Endothelial cell of umbilical vein (primary cell): Measurements from ENCODE around the gene MED14. TPM values are rescaled to one million over a fixed set of nuclear protein-coding genes. Genes with fewer than 3 reads are reported as not detected.
A peak's percentile ranks its signal among the peaks of the same experiment; 100 is the strongest.

Experiments used
- BruUV-seq: library from RNA; stranded (reverse); fragments of 400-500 nt; replicated peaks from 2 replicates; lab custom pipeline; 2021; lab: Mats Ljungman, UMichigan
- CTCF ChIA-PET: fragments of 300-600, 350-600 bp; sonication (Branson Sonifier 250); formaldehyde crosslinking; loops from one replicate; lab custom pipeline; 2021; ENCODE audit warnings: antibody characterized with exemption, inconsistent platforms; lab: Charles Lee
- POLR2A ChIA-PET: fragments of 300-600, 350-600 bp; sonication (Branson Sonifier 250); formaldehyde crosslinking; loops from one replicate; lab custom pipeline; 2021; ENCODE audit warnings: antibody characterized with exemption, inconsistent platforms; lab: Charles Lee
- DNase-seq: peaks from one replicate; pipeline ENCODE4 v3.0.0-alpha.2; 2011; ENCODE audit warnings: low read depth, low spot score
- FAIRE-seq: peaks from 2 replicates; lab custom pipeline; 2011; peaks lifted over from hg19 to GRCh38; lab: Jason Lieb, UNC
- H2AFZ ChIP-seq: 2 replicates; pipeline ENCODE4 v1.6.0; 2012; ENCODE audit warnings: low read depth, low read length, control low read depth, inconsistent platforms
- H3K27ac ChIP-seq: 2 replicates; pipeline ENCODE4 v1.5.1; 2011; ENCODE audit warnings: low read depth, mild to moderate bottlenecking, control low read depth, low read length, moderate library complexity; ENCODE audit not compliant: insufficient read depth
- H3K27me3 ChIP-seq, 2 experiments: 2 replicates each; pipeline versions ENCODE4 v1.6.0 to v1.6.1; 2011; ENCODE audit warnings: low read length in 2 of 2, mixed read lengths in 1 of 2; ENCODE audit not compliant: control insufficient read depth in 2 of 2, insufficient read depth in 2 of 2
- H3K36me3 ChIP-seq, 2 experiments: 2 replicates in 1 of 2; 3 replicates in 1 of 2; pipeline ENCODE4 v1.5.1; 2011; ENCODE audit warnings: low read length in 2 of 2, mild to moderate bottlenecking in 1 of 2, moderate library complexity in 1 of 2; ENCODE audit not compliant: control insufficient read depth in 2 of 2, insufficient read depth in 2 of 2; ENCODE audit errors: extremely low read depth in 1 of 2
- H3K4me1 ChIP-seq: 3 replicates; pipeline ENCODE4 v1.5.1; 2011; ENCODE audit warnings: mild to moderate bottlenecking, low read length; ENCODE audit not compliant: control insufficient read depth, insufficient read depth; ENCODE audit errors: extremely low read depth
- H3K4me2 ChIP-seq: 2 replicates; pipeline ENCODE4 v1.6.1; 2011; ENCODE audit warnings: low read length, control low read depth, mixed read lengths; ENCODE audit not compliant: insufficient read depth
- H3K4me3 ChIP-seq, 3 experiments: fragments of 200-600 bp in 1 of 3; sonication (generic), shearing (Covaris generic) in 1 of 3; replicated peaks in 1 of 3; 2 replicates each; pipeline ENCODE4 v1.5.1; 2011 to 2016; ENCODE audit warnings: control low read depth in 3 of 3, low read length in 3 of 3, mild to moderate bottlenecking in 2 of 3, inconsistent platforms in 1 of 3, low read depth in 1 of 3, moderate library complexity in 1 of 3; ENCODE audit not compliant: insufficient read depth in 1 of 3
- H3K79me2 ChIP-seq: 2 replicates; pipeline ENCODE4 v1.6.0; 2012; ENCODE audit warnings: low read length, inconsistent platforms; ENCODE audit not compliant: control insufficient read depth, insufficient read depth
- H3K9ac ChIP-seq: replicated peaks from 2 replicates; pipeline ENCODE3; 2011; ENCODE audit warnings: low read length, control low read depth; ENCODE audit not compliant: insufficient read depth; ENCODE audit errors: extremely low read depth
- H3K9me1 ChIP-seq: replicated peaks from 3 replicates; pipeline ENCODE4 v1.6.0; 2011; ENCODE audit warnings: mild to moderate bottlenecking, low read length; ENCODE audit not compliant: control insufficient read depth, insufficient read depth; ENCODE audit errors: extremely low read depth
- H3K9me3 ChIP-seq: replicated peaks from 2 replicates; pipeline ENCODE4 v1.5.1; 2012; ENCODE audit warnings: low read length, inconsistent platforms; ENCODE audit not compliant: control insufficient read depth, insufficient read depth
- H4K20me1 ChIP-seq: replicated peaks from 2 replicates; pipeline ENCODE3; 2011; ENCODE audit warnings: mild to moderate bottlenecking, low read length; ENCODE audit not compliant: control insufficient read depth, insufficient read depth; ENCODE audit errors: extremely low read depth
- CTCF ChIP-seq, 2 donors: IDR thresholded peaks; 1 replicate in 1 of 2; 2 replicates in 1 of 2; pipeline ENCODE4 v1.5.1; 2011; ENCODE audit warnings: low read length in 2 of 2, mild to moderate bottlenecking in 2 of 2, moderate library complexity in 2 of 2, control low read depth in 1 of 2, inconsistent platforms in 1 of 2, low read depth in 1 of 2; ENCODE audit not compliant: insufficient read depth in 1 of 2; ENCODE audit errors: extremely low read depth in 1 of 2
- EZH2 ChIP-seq: IDR thresholded peaks from 2 replicates; pipeline ENCODE4 v1.6.1; 2012; ENCODE audit warnings: borderline replicate concordance, low read depth, mild to moderate bottlenecking, moderate library complexity, low read length, inconsistent platforms; ENCODE audit not compliant: severe bottlenecking
- FOS ChIP-seq: IDR thresholded peaks from 2 replicates; pipeline ENCODE4 v1.6.1; 2011; ENCODE audit warnings: mild to moderate bottlenecking, low read length, moderate library complexity, borderline replicate concordance; ENCODE audit not compliant: insufficient read depth
- GATA2 ChIP-seq: IDR thresholded peaks from 2 replicates; pipeline ENCODE4 v1.7.0; 2011; ENCODE audit warnings: low read depth, mild to moderate bottlenecking, moderate library complexity, mixed read lengths, low read length; ENCODE audit not compliant: insufficient read length, insufficient read depth
- JUN ChIP-seq: IDR thresholded peaks from 2 replicates; pipeline ENCODE4 v1.6.1; 2011; ENCODE audit warnings: borderline replicate concordance, low read depth; ENCODE audit not compliant: insufficient read length, insufficient read depth
- MAX ChIP-seq: IDR thresholded peaks from 2 replicates; pipeline ENCODE4 v1.6.1; 2011; ENCODE audit not compliant: insufficient read depth, insufficient read length
- MYC ChIP-seq: IDR thresholded peaks from one replicate; pipeline ENCODE4 v1.6.1; 2011; ENCODE audit warnings: mild to moderate bottlenecking, low read depth, low read length
- POLR2A ChIP-seq: IDR thresholded peaks from 2 replicates; pipeline ENCODE4 v1.6.1; 2012; ENCODE audit warnings: low read depth, mild to moderate bottlenecking, control low read depth, low read length
- POLR2AphosphoS5 ChIP-seq: IDR thresholded peaks from 2 replicates; pipeline ENCODE4 v1.6.1; 2012; ENCODE audit warnings: low read depth, mild to moderate bottlenecking, control low read depth, low read length, moderate library complexity; ENCODE audit not compliant: insufficient read depth
- dilution Hi-C: fragments of 300-500 bp; cut with MboI; formaldehyde crosslinking; loops from one replicate; pipeline ENCODE4 v1.15.0; 2019; ENCODE audit warnings: low sequenced_read_pairs; ENCODE audit not compliant: extremely low pct_ligation_motif_present
- intact Hi-C: fragments of 100-400 bp; cut with micrococcal nuclease; formaldehyde crosslinking; loops from one replicate; pipeline ENCODE4 v1.10.0; 2022
- polyA plus RNA-seq, 4 experiments: library from polyadenylated mRNA; depleted of rRNA in 3 of 4; stranded (reverse) in 3 of 4; unstranded in 1 of 4; fragments of >200 nt; gene quantifications; 2 replicates each; pipeline versions ENCODE4 v1.2.1 to v1.2.3, GENCODE V29; 2011 to 2012; ENCODE audit warnings: missing spikeins in 1 of 4
- total RNA-seq: library from RNA; stranded (reverse); gene quantifications from 2 replicates; pipeline ENCODE4 v1.2.3, GENCODE V29; 2021

Gene MED14
- total and polyA plus RNA-seq, 2 donors (not counting 3 experiments of a cell fraction or from before 2014, with no cell fraction given): 25.6 to 55.8 TPM

- Histone ChIP-seq H4K20me1 (no peaks in the 10 kb centered on the region), H3K4me1 (no peaks in the 10 kb centered on the region), H3K9me3 (no peaks in the 10 kb centered on the region), H3K36me3 (peaks cover 0 to 4% of the 10 kb centered on the region in 2 experiments), H3K27ac (no peak overlapping the region), H3K9ac (no peak overlapping the region), H3K27me3 (no peaks in the 10 kb centered on the region), H3K9me1 (no peaks in the 10 kb centered on the region), H3K4me3 (no peak overlapping the region), H2AFZ (no peak overlapping the region), H3K79me2 (no peaks in the 10 kb centered on the region), H3K4me2 (no peak overlapping the region)
- BruUV-seq: no TSS peak
- no peak for FAIRE-seq
- dilution Hi-C loops: no loop called here
- ChIA-PET CTCF (no interaction called here), POLR2A (no interaction called here)
- intact Hi-C loops: no loop called here
- no peak for DNase-seq
- no peak for TF ChIP-seq MYC
- TF ChIP-seq POLR2AphosphoS5: no peak
- no peak for TF ChIP-seq CTCF (IDR thresholded peaks at IDR 0.05; ENCODE audit: extremely low read depth in 1 of 2, insufficient read depth in 1 of 2, low read depth in 1 of 2, low read length in 2 of 2)
Measured at GRCh38 chrX:40694802-40695201, 40.5 kb downstream of the MED14 start.

GRCh38 chrX:40688929-40689328 is 46.4 kb downstream of the MED14 start:
- H3K9ac ChIP-seq: no peak overlapping the region
- intact Hi-C loops: no loop called here
- no TSS peak for BruUV-seq
- dilution Hi-C loops: no loop called here
- H3K9me3 ChIP-seq: no peaks in the 10 kb centered on the region
- DNase-seq (no peak), FAIRE-seq (peak; percentile 67)
- ChIA-PET POLR2A (no interaction called here), CTCF (interaction anchor here (1.0 kb wide), 1 partner anchor 105 kb away, joined by 3 read pairs; no protein-coding TSS in a partner anchor)
- H3K4me3 ChIP-seq: no peak overlapping the region
- H3K9me1 ChIP-seq: no peaks in the 10 kb centered on the region
- H4K20me1 ChIP-seq: no peaks in the 10 kb centered on the region
- H3K4me1 ChIP-seq: no peaks in the 10 kb centered on the region
- no peak overlapping the region for H2AFZ ChIP-seq
- no peaks in the 10 kb centered on the region for H3K27me3 ChIP-seq
- no peak for TF ChIP-seq FOS
- no peak for TF ChIP-seq EZH2
- TF ChIP-seq CTCF (IDR thresholded peaks at IDR 0.05; ENCODE audit: extremely low read depth in 1 of 2, insufficient read depth in 1 of 2, low read depth in 1 of 2, low read length in 2 of 2): no peak
- no peak for TF ChIP-seq POLR2AphosphoS5
- TF ChIP-seq MAX: no peak
- no peak for TF ChIP-seq JUN
- TF ChIP-seq POLR2A: no peak
- no peak for TF ChIP-seq MYC
- no peak for TF ChIP-seq GATA2
- no peak overlapping the region for H3K4me2 ChIP-seq
- peaks cover 0 to 4% of the 10 kb centered on the region in 2 experiments for H3K36me3 ChIP-seq
- H3K79me2 ChIP-seq: no peaks in the 10 kb centered on the region
- H3K27ac ChIP-seq: no peak overlapping the region
